Vagina (tissue), 2 donors: ENCODE results near the gene USP10.

ENCODE experiments used
- POLR2A ChIP-seq, 2 donors: fragments of 450-650 bp; IDR thresholded peaks; one replicate each; pipeline ENCODE4 v1.6.1; 2017; ENCODE audit warnings: antibody characterized with exemption in 2 of 2, mild to moderate bottlenecking in 2 of 2, moderate library complexity in 2 of 2
- POLR2AphosphoS5 ChIP-seq, 2 donors: sonication (generic); formaldehyde crosslinking; IDR thresholded peaks; one replicate each; pipeline ENCODE4 v1.9.0; 2017; ENCODE audit warnings: antibody characterized with exemption in 2 of 2, mild to moderate bottlenecking in 2 of 2, low read depth in 1 of 2; ENCODE audit not compliant: insufficient read depth in 1 of 2
- TF ChIP-seq, protein P1 (sequence below), 3 experiments: fragments of 450-650 bp in 2 of 3; fragments of 200-600 bp in 1 of 3; sonication (generic) in 1 of 3; IDR thresholded peaks; one replicate each; pipeline ENCODE4 v1.5.1; 2017 to 2019; ENCODE audit warnings: antibody characterized with exemption in 3 of 3, mild to moderate bottlenecking in 2 of 3, moderate library complexity in 2 of 3

DNA sequence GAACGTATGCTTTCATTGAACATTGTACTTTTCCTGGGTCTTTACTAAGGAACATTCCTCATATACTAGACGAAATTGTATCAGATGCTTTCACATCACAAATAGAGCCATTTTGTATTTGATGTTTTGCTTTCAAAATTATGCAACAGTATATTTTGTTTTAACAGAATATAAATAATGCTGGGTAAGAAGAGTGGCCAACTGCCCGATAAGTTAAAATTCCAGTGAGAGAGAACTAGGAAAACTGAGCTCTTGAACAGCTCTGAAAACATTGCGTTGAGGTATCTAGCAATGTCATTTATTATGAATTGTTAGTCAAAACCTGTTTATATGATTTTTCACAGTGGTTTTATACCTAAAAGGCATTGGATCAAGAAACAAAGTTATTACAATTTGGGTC is 50.8 kb downstream of the USP10 start:
- TF ChIP-seq, protein P1, sequence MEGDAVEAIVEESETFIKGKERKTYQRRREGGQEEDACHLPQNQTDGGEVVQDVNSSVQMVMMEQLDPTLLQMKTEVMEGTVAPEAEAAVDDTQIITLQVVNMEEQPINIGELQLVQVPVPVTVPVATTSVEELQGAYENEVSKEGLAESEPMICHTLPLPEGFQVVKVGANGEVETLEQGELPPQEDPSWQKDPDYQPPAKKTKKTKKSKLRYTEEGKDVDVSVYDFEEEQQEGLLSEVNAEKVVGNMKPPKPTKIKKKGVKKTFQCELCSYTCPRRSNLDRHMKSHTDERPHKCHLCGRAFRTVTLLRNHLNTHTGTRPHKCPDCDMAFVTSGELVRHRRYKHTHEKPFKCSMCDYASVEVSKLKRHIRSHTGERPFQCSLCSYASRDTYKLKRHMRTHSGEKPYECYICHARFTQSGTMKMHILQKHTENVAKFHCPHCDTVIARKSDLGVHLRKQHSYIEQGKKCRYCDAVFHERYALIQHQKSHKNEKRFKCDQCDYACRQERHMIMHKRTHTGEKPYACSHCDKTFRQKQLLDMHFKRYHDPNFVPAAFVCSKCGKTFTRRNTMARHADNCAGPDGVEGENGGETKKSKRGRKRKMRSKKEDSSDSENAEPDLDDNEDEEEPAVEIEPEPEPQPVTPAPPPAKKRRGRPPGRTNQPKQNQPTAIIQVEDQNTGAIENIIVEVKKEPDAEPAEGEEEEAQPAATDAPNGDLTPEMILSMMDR (IDR thresholded peaks at IDR 0.05): no peak
- TF ChIP-seq POLR2A (IDR thresholded peaks at IDR 0.05) (no peak), POLR2AphosphoS5 (IDR thresholded peaks at IDR 0.05; ENCODE audit: insufficient read depth in 1 of 2, low read depth in 1 of 2) (no peak)
